ENCODE data around the gene CORO1C. TPM values are rescaled to one million over a fixed set of nuclear protein-coding genes. Genes with fewer than 3 reads are reported as not detected.
"Not testable (repeated sequence)": the region's sequence is repeated elsewhere in the genome, so short reads cannot be mapped to it uniquely, and the experiment has no call there.

CORO1C gene
- total RNA-seq, 4 donors from 2014 or later, result 100 to 273 (median 154) TPM

DNA sequence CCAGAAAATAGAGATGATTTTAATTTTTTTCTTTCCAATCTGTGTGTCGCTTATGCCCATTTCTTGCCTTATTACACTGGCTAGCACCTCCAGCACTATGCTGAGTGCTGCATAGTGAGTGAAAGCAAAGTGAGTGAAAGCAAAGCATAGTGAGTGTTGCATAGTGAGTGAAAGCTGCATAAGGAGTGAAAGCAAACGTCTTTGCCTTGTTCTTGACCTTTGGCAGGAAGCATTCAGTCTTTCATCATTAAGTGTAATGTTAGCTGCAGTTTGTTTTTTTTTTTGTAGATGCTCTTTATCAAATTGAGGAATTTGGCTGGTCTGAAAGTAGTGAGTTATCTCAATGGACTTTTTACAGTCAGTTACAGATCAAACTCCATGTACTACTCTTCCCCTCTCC lies 6.9 kb upstream of the CORO1C start:
- TF ChIP-seq, protein P1, sequence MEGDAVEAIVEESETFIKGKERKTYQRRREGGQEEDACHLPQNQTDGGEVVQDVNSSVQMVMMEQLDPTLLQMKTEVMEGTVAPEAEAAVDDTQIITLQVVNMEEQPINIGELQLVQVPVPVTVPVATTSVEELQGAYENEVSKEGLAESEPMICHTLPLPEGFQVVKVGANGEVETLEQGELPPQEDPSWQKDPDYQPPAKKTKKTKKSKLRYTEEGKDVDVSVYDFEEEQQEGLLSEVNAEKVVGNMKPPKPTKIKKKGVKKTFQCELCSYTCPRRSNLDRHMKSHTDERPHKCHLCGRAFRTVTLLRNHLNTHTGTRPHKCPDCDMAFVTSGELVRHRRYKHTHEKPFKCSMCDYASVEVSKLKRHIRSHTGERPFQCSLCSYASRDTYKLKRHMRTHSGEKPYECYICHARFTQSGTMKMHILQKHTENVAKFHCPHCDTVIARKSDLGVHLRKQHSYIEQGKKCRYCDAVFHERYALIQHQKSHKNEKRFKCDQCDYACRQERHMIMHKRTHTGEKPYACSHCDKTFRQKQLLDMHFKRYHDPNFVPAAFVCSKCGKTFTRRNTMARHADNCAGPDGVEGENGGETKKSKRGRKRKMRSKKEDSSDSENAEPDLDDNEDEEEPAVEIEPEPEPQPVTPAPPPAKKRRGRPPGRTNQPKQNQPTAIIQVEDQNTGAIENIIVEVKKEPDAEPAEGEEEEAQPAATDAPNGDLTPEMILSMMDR (IDR thresholded peaks at IDR 0.05), result no peak
- ATAC-seq (ENCODE audit: low FRiP score), result no peak
- DNase-seq (ENCODE audit: low spot score), result no peak

- DNase-seq (ENCODE audit: low spot score) (no peak), ATAC-seq (ENCODE audit: low FRiP score) (no peak)
- TF ChIP-seq, protein P1 (IDR thresholded peaks at IDR 0.05), result no peak
These were observed 4.5 kb upstream of the CORO1C start for GRCh38 chr12:108735855-108736254.

DNA sequence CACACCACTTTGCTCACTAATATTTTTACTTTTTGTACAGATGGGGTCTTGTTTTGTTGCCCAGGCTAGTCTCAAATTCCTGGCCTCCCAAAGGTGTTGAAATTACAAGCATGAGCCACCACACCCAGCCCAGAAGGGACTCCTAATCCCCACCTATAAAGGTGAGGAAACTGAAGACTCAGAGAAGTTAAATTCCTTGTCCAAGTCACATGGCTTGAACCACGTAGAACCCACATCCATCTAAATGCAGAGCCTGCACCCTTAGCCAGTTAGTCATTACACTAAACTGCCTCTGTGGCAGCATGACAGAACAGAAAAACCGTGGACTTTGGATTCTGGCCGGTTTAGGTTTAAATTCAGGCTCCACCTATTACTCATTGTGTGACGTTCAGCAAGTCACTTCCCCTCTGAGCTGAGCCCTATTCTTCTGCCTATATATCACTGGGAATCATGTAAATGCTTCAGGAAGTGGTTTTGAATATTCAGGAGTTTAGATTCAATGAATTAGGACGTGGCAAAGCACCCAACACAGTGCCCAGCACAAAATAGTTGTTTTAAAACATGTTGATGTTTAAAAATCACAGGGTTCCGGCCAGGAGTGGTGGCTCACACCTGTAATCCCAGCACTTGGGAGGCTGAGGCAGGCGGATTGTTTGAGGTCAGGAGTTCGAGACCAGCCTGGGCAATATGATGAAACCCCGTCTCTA lies 3.0 kb upstream of the CORO1C start:
- no peak for ATAC-seq (ENCODE audit: low FRiP score)
- TF ChIP-seq, protein P1 (IDR thresholded peaks at IDR 0.05), result no peak
- DNase-seq (ENCODE audit: low spot score), result no peak

- not testable (repeated sequence) for ATAC-seq (ENCODE audit: low FRiP score); DNase-seq (ENCODE audit: low spot score)
These were observed 1.9 kb upstream of the CORO1C start for GRCh38 chr12:108733230-108733531.

- TF ChIP-seq, protein P1 (IDR thresholded peaks at IDR 0.05), result no peak
- no peak for DNase-seq (ENCODE audit: low spot score)
- ATAC-seq (ENCODE audit: low FRiP score), result no peak
These were observed 1.3 kb upstream of the CORO1C start for GRCh38 chr12:108732489-108733229.

GRCh38 chr12:108731866-108732461 lies 646 bp upstream of the CORO1C start:
- TF ChIP-seq, protein P1 (IDR thresholded peaks at IDR 0.05), result no peak
- peak; percentile 81 for ATAC-seq (ENCODE audit: low FRiP score)
- peak; percentile 99 for DNase-seq (ENCODE audit: low spot score)

DNA sequence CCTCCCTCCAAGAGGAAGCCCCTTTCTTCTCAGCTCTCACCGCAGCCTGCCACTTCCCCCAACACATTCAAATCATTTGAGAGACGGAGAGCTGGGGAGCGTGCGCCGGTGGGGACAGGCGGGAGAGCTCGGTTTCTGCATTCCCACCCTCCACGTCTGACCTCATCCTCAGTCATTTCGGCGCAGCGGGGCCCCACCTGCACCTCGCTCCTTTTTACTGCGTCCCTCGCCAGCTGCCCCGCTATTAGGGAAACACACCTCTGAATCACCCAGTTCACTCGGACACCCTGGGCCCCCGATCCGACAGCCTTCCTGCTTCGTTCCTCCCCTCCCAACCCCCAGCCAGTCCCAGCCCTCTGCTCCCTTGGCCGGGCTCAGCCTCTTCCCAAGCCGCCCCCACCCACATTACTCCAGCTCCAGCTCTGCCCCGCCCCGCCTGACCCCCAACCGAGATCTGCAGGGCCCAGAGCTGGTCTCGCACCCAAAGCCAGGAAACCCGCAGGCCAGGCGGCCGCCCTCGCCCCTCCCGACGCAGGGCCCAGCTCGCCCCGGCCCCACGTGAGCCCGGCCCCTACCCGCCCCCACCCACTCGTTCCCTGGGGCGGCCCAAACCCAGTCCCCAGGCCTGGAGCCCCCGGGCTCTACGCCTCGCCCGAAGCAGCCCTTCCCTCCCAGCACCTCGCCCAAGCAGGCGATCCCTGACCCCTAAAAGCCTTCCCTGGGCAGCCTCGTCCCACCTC lies 783 bp downstream of the CORO1C start:
- ATAC-seq (ENCODE audit: low FRiP score) (peak; percentile 46), DNase-seq (ENCODE audit: low spot score) (peak; percentile 70)
- TF ChIP-seq, protein P1 (IDR thresholded peaks at IDR 0.05), result no peak

Data from omental fat pad (tissue), 4 donors.